ENCODE data around the gene ARHGAP6.

GRCh38 chrX:11265352-11265751 lies 400.4 kb downstream of the ARHGAP6 start:
- TF ChIP-seq EZH2phosphoT487 (IDR thresholded peaks at IDR 0.05; ENCODE audit: insufficient read depth, low read depth) (no peak), EZH2 (IDR thresholded peaks at IDR 0.05; ENCODE audit: insufficient read depth, poor library complexity, severe bottlenecking) (no peak)

All from GM23248 (cell line).